Measurements from ENCODE around the gene RBAK.
"Not testable (repeated sequence)": the region's sequence is repeated elsewhere in the genome, so short reads cannot be mapped to it uniquely, and the experiment has no call there.

RBAK gene

DNA sequence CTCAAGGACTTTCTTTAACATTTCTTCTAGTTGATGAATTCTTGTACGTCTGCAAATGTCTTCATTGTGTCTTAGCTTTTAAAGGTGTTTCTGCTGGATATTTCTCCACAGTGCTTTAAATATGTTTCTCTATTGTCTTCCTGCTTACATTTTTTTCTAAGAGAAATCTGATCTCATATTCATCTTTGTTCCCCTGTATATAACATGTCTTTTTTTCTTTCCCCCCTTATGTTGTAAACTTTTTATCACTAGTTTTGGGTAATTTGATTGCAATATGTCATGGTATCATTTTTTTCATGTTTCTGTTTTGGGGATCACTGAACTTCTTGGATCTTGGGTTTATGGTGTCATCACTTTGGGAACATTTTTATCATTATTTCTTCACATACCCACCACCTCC is 7.5 kb downstream of the RBAK start:
- no peak for DNase-seq

DNA sequence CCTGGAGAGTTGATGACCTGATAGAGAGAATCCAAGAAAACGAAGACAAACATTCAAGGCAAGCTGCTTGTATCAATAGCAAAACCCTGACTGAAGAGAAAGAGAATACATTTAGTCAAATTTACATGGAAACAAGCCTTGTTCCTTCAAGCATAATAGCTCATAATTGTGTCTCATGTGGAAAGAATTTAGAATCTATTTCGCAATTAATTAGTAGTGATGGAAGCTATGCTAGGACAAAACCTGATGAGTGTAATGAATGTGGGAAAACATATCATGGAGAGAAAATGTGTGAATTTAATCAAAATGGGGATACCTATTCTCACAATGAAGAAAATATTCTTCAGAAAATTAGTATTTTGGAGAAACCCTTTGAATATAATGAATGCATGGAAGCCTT is 18.0 kb downstream of the RBAK start:
- DNase-seq = no peak

DNA sequence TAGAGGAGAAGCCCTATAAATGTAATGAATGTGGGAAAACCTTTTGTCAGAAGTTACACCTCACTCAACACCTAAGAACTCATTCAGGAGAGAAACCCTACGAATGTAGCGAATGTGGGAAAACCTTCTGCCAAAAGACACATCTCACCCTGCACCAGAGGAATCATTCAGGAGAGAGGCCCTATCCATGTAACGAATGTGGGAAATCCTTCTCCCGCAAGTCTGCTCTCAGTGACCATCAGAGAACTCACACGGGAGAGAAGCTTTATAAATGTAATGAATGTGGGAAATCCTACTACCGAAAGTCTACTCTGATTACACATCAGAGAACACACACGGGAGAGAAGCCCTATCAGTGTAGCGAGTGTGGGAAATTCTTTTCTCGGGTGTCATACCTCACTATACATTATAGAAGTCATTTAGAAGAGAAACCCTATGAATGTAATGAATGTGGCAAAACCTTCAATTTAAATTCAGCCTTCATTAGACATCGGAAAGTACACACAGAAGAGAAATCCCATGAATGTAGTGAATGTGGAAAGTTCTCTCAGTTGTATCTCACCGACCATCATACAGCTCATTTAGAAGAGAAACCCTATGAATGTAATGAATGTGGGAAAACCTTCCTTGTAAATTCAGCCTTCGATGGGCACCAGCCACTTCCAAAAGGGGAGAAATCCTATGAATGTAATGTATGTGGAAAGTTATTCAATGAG is 18.9 kb downstream of the RBAK start:
- DNase-seq = no peak

DNA sequence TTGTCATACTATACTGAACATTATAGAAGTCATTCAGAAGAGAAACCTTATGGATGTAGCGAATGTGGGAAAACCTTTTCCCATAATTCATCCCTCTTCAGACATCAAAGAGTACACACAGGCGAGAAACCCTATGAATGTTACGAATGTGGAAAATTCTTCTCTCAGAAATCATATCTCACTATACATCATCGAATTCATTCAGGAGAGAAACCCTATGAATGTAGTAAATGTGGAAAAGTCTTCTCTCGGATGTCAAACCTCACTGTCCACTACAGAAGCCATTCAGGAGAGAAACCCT is 19.4 kb downstream of the RBAK start:
- DNase-seq = no peak

DNA sequence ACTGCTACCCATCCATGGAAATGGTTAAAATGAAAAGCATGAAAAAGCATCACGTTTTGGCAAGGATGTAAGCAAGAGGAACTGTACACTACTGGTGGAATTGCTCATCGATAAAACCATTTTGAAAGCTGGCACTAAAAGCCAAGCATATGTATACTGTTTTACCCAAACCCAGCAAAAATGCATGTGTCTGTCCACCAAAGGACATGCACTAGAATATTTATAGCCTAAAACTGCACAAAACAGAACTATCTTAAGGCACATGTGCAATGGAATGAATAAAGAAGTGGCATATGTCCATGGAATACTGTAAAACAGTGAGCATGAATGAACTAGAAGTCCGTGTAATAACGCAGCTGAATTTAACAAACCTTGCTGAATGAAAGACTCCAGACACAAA is 22.9 kb downstream of the RBAK start:
- DNase-seq = no peak

DNA sequence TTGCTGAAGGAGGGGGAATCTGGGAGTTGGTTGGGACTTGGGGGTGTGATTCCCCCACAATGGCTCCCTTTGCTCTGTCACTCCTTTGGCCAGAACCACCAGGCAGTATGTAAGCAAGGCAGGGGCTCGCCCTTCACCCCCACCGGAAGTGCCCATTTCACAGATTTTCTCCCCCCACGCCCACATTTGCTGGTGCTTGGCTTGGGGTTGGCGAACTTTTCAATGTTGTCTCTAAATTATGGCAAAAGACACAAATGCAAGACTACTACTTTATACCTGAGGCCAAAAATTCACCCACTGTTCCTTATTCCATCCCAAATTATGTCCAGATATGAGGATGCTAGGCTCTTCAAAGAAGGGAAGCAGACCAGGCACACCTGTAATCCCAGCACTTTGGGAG is 24.5 kb downstream of the RBAK start:
- no peak for DNase-seq

DNA sequence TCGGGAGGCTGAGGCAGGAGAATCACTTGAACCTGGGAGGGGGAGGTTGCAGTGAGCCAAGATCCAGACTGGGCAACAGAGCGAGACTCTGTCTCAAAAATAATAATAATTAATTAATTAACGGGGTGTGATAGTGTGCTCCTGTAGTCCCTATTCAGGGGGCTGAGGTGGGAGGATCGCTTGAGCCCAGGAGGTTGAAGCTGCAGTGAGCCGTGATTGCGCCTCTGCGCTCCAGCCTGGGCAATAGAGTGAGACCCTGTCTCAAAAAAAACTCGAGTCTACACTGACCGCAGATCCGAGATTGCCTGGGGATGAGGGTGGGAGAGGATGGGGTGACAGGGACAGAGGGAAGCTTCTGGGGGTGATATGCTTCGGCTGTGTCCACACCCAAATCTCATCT is 29.5 kb downstream of the RBAK start:
- not testable (repeated sequence) for DNase-seq

DNA sequence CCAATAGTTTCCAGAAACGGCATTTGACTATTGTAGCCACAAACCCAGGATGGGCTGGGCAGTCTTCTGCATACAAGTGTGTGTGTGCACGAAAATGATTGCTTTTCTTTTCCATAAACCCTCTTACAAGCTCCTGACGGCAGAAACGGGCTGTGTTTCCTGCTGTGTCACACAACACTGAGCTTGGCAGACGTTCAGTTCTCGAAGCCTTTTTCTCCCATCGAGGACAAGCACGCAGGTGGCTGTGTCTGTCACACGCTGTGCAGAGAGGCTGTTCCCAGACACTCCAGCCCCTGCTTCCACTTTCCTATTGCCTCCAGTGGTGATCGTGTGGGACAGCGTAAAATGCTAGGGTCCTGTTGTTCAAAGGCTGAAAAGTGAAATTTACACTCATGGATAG is 32.1 kb downstream of the RBAK start:
- DNase-seq = no peak

DNA sequence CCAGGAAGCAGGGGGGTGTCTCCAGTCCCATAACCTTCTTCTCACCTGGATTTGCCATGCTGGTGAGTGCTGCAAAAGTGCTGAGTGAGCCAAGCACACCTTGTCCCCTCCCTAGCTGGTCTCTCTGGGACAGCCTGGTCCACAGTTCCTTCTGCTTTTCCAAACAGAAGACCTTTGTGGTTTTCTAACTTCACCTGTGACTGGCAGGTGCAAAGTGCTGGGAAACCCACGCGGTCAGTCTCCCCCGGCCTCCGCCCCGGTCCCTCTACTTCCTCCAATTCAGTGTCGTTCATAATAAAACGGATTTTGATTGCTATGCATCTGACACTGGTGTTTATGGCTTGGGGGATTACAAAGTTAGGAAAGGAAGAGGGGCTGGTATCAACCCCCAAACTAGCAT is 37.1 kb downstream of the RBAK start:
- DNase-seq = no peak

DNA sequence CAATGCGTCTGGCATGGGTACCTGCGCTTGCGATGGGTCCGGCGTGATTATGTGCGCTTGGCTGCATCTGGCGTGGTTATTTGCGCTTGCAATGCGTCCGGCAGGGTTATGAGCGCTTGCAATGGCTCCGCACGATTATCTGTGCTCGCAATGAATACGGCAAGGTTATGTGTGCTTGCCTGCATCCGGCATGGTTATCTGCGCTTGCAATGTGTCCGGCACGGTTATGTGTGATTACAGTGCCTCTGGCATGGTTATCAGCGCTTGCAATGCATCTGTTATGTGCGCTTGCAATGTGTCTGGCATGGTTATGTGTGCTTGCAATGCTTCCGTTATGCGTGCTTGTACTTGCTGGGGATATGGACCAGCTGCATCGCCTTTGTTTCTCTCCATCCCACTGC is 37.7 kb downstream of the RBAK start:
- no peak for DNase-seq

DNA sequence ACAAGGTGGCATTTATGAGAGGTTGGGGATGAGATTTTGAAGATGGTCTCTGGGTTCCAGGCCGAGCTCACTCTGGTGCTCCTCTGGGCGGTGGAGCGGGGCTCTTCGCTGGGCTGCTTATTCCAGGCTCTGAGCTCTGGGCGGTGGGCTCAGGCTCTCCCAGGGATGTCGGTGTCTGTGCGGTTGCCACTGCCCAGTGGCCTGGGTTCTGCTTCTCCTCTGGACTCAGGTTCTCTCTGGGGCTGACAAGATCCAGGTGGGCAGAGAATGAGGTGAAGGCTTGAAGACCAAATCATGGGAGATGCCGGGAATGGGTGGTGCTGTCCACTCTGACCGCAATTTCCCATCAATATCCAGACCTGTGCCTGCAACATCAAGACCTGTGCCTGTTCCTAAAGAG is 40.6 kb downstream of the RBAK start:
- DNase-seq = no peak

DNA sequence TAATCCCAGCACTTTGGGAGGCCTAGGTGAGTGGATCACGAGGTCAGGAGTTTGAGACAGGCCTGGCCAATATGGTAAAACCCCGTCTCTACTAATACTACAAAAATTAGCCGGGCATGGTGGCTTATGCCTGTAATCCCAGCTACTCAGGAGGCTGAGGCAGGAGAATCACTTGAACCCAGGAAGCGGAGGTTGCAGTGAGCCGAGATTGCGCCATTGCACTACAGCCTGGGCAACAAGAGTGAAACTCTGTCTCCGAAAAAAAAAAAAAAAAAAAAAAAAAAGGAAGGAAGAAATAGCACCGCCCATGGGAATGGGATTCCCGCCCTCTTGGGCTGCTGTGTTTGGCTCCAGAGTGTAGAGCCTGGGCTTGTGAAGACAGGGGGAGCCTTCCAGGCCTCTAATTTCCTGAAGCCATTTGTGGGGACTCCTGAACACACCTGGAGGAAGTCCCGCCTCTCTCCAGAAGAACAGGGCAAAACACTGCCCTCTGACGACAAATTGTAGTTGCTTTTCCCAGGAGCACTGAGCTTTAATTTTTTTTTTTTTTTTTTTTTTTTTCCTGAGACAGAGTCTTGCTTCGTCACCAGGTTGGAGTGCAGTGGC is 42.7 kb downstream of the RBAK start:
- not testable (repeated sequence) for DNase-seq

DNA sequence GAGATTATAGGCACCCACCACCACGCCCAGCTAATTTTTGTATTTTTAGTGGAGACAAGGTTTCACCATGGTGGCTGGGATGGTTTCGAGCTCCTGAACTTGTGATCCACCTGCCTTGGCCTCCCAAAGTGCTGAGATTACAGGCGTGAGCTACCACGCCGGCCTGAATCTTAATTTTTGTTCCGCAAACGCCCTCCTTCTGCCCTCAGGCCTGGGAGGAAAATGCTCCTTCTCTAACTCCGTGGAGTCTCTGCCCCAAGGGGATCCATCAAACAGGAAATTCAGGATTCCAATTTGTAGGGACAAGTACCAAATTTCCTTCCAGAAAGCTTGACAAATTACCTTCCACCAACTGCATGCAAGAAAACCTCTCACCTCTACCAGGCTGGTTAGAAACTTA is 43.2 kb downstream of the RBAK start:
- no peak for DNase-seq

DNA sequence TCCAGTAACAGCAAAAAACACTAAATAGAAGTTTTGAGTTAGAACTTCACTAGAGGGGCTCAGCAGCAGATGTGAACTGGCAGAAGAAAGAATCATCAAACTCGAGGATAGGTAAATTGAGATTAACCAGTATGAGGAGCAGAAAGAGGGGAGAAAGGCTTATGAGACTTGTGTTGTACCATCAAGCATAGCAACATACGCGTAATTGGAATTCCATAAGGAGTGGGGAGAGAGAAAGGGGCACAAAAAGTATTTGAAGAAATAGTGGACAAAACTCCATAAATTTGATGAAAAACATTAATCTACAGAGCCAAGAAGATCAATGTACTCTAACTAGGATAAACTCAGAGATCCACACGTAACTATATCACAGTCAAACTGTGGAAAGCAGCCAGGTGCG is 48.3 kb downstream of the RBAK start:
- DNase-seq = no peak

DNA sequence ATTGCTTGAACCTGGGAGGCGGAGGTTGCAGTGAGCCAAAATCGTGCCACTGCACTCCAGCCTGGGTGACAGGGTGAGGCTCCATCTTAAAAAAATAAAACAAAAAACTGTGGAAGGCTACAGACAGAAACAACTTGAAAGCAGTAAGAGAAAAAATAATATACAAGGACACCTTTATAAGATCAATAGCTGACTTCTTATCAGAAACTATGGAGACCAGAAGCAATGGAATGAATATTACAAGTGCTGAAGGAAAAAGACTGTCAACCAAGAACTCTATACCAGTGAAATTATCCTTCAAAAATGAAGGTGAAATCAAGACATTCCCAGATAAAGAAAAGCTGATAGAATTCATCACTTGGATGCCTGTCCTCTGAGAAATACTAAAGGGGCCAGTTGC is 49.0 kb downstream of the RBAK start:
- no peak for DNase-seq

DNA sequence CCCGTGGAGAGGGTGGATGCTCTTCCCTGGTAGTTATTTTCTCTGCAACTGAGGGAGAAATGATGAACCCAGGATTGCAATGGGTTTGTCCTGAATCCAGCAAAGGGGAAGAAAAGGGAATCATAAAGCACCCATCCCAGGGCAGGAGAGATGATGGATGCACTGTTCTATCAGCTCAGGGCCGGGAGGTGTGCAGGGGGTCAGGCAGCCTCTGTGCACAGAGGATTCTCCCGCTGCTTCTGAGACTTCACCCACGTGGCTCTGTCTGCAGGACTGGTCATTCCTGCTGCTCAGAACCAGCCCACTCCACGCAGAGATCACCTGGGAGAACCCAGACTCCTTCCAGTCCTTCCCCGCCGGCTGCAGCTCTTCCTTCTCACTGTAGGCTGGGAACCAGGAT is 70.7 kb downstream of the RBAK start:
- DNase-seq = no peak

DNA sequence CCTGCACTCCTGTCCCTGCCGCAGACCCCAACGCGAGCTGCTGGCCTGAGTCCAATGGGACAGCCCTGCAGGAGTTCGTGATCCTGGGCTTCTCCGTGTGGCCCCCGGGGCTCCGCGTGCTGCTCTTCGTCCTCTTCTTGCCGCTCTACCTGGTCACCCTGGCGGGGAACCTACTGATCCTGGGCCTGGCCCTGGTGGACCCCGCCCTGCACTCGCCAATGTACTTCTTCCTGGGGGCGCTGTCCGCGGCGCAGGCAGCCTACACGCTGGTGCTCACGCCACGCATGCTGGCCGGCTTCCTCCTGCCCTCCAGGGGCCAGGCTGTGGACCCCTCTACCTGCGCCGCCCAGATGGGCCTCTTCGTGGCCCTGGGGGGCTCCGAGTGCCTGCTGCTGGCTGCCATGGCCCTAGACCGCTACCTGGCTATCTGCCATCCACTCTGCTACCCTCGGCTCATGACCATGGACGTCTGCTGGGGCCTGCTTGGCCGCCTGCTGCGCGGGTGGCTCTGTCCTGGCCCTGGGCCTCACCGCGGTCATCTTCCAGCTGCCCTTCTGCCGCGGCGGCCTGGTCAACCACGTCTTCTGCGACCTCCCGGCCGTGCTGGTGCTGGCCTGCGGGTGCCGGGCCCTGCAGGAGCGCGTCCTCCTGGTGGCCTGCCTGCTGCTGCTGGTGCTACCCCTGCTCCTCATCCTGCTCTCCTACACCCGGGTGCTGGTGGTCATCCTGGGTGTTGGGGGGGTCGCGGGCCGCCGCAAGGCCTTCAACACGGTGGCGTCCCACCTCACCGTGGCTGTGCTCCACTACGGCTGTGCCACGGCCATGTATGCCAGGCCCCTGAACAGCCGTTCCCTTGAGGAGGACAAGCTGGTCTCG is 71.7 kb downstream of the RBAK start:
- DNase-seq = no peak
